ENCODE data around the gene AMOTL2. TPM values are rescaled to one million over a fixed set of nuclear protein-coding genes. Genes with fewer than 3 reads are reported as not detected.

The AMOTL2 gene
- polyA plus RNA-seq, 4 donors, result 71.1 to 107 (median 92.6) TPM

GRCh38 chr3:134380249-134380648, 6.0 kb upstream of the AMOTL2 start:
- DNase-seq (ENCODE audit: low read depth in 4 of 4, low spot score in 2 of 4), result no peak

- no peak for DNase-seq (ENCODE audit: low read depth in 4 of 4, low spot score in 2 of 4)
Observed at GRCh38 chr3:134378818-134379217, 4.6 kb upstream of the AMOTL2 start.

- DNase-seq (ENCODE audit: low read depth in 4 of 4, low spot score in 2 of 4), result no peak
Observed at GRCh38 chr3:134378384-134378783, 4.1 kb upstream of the AMOTL2 start.

GRCh38 chr3:134377896-134378295, 3.6 kb upstream of the AMOTL2 start:
- no peak for DNase-seq (ENCODE audit: low read depth in 4 of 4, low spot score in 2 of 4)

GRCh38 chr3:134376786-134377426, 2.7 kb upstream of the AMOTL2 start:
- no peak for DNase-seq (ENCODE audit: low read depth in 4 of 4, low spot score in 2 of 4)

GRCh38 chr3:134376385-134376765, 2.1 kb upstream of the AMOTL2 start:
- no peak for DNase-seq (ENCODE audit: low read depth in 4 of 4, low spot score in 2 of 4)

GRCh38 chr3:134375582-134376384, 1.5 kb upstream of the AMOTL2 start:
- DNase-seq (ENCODE audit: low read depth in 4 of 4, low spot score in 2 of 4), result no peak

GRCh38 chr3:134374791-134375581, 739 bp upstream of the AMOTL2 start:
- peak in 1 of 4 donors; percentile 54 for DNase-seq (ENCODE audit: low read depth in 4 of 4, low spot score in 2 of 4)

- peak in 3 of 4 donors; percentile 80 to 90 (median 86) for DNase-seq (ENCODE audit: low read depth in 4 of 4, low spot score in 2 of 4)
Observed at GRCh38 chr3:134373271-134374104, 759 bp downstream of the AMOTL2 start.

GRCh38 chr3:134372396-134373270, 1.6 kb downstream of the AMOTL2 start:
- DNase-seq (ENCODE audit: low read depth in 4 of 4, low spot score in 2 of 4), result no peak

GRCh38 chr3:134371542-134372324, 2.5 kb downstream of the AMOTL2 start:
- DNase-seq (ENCODE audit: low read depth in 4 of 4, low spot score in 2 of 4), result no peak

- no peak for DNase-seq (ENCODE audit: low read depth in 4 of 4, low spot score in 2 of 4)
Observed at GRCh38 chr3:134370611-134371531, 3.4 kb downstream of the AMOTL2 start.

- no peak for DNase-seq (ENCODE audit: low read depth in 4 of 4, low spot score in 2 of 4)
Observed at GRCh38 chr3:134369861-134370596, 4.2 kb downstream of the AMOTL2 start.

- DNase-seq (ENCODE audit: low read depth in 4 of 4, low spot score in 2 of 4), result no peak
Observed at GRCh38 chr3:134369231-134369741, 5.0 kb downstream of the AMOTL2 start.

GRCh38 chr3:134368751-134369105, 5.5 kb downstream of the AMOTL2 start:
- DNase-seq (ENCODE audit: low read depth in 4 of 4, low spot score in 2 of 4), result no peak

- no peak for DNase-seq (ENCODE audit: low read depth in 4 of 4, low spot score in 2 of 4)
Observed at GRCh38 chr3:134367869-134368750, 6.1 kb downstream of the AMOTL2 start.
